ENCODE measurements around the gene QSOX2.

QSOX2 gene

DNA sequence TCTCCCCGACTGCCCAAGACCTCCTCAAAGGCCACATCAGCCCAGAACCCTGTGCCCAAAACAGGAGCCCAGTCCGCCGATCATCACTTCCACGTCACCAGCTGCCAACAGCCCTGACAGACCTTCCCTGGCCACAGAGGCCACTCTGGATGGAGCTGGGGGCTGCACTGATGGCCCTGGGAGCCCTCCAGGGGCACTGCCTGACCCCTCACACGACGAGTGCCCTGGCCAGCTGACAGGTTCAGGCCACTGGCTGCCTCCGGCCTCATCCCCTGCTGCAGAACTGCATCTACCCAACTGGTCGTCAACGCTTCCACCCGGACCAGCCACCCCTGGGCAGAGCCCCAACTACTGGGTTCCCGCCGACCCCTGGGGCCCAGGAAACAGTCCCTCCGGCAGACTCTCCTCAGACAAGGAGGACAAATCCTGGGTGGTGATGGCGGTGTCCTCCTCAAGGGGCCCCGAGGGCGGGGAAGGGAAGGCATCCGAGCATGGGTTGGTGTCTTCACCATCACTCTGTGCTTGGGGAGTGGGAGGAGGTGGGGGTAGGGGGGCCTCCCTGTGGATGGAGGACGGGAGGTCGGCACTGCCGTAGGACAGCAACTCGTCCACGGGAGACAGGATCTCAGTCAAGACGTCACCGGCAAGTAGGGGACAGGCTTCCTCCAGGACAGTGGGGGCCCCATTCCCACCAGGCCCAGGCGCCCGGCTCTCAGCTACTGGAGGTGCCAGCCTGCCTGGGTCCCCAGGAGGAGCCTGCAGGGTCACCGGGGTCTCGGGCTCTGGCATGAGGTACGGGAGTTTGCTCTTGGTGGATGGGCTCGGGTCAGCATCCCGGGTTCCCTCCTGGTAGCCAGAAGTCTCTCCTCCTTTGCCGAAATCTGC, 7.9 kb upstream of the QSOX2 start:
- Mint-ChIP-seq H3K4me1 (ENCODE audit: low read depth) (no peaks in the 10 kb centered on the region), H3K27me3 (no peaks in the 10 kb centered on the region), H3K9me3 (no peaks in the 10 kb centered on the region), H3K27ac (no peak overlapping the region), H3K4me3 (no peak overlapping the region), H3K36me3 (ENCODE audit: low read depth) (no peaks in the 10 kb centered on the region)
- DNase-seq, result no peak

- Mint-ChIP-seq H3K4me1 (ENCODE audit: low read depth) (no peaks in the 10 kb centered on the region), H3K9me3 (no peaks in the 10 kb centered on the region), H3K4me3 (no peak overlapping the region), H3K27me3 (no peaks in the 10 kb centered on the region), H3K36me3 (ENCODE audit: low read depth) (no peaks in the 10 kb centered on the region), H3K27ac (no peak overlapping the region)
- DNase-seq, result no peak
Observed at GRCh38 chr9:136252846-136253245, 7.2 kb upstream of the QSOX2 start.

DNA sequence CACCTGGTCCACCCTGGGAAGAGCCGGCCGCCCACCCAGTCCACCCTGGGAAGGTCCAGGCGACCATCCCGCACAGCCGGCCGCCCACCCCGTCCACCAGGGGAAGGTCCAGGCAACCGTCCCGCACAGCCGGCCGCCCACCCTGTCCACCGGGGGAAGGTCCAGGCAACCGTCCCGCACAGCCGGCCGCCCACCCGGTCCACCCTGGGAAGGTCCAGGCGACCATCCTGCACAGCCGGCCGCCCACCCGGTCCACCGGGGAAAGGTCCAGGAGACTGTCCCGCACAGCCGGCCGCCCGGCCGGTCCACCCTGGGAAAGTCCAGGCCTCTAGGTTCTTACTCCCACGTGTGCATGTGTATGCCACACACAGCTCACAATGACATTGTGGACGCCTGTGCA, 6.7 kb upstream of the QSOX2 start:
- H3K27ac Mint-ChIP-seq, result no peak overlapping the region
- no peak for DNase-seq
- no peak overlapping the region for H3K4me3 Mint-ChIP-seq
- no peaks in the 10 kb centered on the region for H3K36me3 Mint-ChIP-seq (ENCODE audit: low read depth)
- H3K4me1 Mint-ChIP-seq (ENCODE audit: low read depth), result no peaks in the 10 kb centered on the region
- H3K27me3 Mint-ChIP-seq, result no peaks in the 10 kb centered on the region
- no peaks in the 10 kb centered on the region for H3K9me3 Mint-ChIP-seq

DNA sequence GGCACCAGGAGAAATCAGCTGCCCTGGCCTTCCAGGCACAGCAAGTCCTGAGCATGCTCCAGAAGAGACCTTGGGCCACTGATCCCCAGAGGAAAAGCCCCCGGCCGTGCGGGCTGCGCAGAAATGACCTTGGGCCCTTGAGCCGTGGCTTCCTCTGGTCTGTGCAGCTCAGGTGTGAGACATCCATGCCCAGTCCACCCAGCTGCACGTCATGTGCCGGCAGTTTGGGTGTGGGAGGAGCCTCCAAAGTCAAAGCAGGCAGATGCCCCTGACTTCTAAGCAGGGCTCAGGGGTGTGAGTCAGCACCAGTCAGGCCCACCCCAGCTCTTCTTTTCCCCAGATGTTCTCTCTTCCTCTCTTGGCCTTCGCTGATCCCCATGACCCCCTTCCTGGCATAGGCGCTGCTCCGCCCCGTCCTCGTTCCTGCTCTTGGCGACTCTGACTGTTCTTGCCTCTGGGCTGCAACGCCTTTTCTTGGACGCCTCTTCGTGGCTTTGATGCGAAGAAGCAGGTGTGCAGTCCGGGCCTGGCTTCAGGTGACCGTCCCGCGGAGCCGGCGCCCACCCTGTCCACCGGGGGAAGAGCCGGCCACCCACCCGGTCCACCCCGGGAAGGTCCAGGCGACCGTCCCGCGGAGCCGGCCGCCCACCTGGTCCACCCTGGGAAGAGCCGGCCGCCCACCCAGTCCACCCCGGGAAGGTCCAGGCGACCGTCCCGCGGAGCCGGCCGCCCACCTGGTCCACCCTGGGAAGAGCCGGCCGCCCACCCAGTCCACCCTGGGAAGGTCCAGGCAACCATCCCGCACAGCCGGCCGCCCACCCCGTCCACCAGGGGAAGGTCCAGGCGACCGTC, 5.9 kb upstream of the QSOX2 start:
- Mint-ChIP-seq H3K4me1 (ENCODE audit: low read depth) (no peaks in the 10 kb centered on the region), H3K27ac (no peak overlapping the region), H3K36me3 (ENCODE audit: low read depth) (no peaks in the 10 kb centered on the region), H3K9me3 (no peaks in the 10 kb centered on the region), H3K27me3 (no peaks in the 10 kb centered on the region), H3K4me3 (no peak overlapping the region)
- DNase-seq, result no peak

DNA sequence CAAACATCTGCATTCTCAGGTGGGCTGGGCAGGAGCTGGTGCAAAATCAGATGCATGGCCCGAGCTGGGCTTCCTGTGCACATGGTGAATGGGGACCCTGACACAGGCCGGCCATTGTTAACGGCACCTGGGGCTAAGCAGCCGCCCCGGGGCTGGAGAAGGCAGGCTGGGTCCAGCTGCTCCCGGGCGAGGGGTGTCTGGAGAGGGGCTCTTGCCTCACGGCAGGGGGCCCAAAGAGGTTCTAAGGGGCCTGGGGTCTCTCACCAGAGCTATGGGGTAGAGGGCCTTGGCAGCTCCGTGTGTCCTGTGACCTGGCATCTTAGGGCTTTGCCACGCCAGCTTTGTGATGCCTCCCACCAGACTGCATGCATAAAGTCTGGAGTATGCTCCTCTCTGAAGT, 5.1 kb upstream of the QSOX2 start:
- Mint-ChIP-seq H3K4me1 (ENCODE audit: low read depth) (peaks cover 5% of the 10 kb centered on the region), H3K4me3 (no peak overlapping the region)

DNA sequence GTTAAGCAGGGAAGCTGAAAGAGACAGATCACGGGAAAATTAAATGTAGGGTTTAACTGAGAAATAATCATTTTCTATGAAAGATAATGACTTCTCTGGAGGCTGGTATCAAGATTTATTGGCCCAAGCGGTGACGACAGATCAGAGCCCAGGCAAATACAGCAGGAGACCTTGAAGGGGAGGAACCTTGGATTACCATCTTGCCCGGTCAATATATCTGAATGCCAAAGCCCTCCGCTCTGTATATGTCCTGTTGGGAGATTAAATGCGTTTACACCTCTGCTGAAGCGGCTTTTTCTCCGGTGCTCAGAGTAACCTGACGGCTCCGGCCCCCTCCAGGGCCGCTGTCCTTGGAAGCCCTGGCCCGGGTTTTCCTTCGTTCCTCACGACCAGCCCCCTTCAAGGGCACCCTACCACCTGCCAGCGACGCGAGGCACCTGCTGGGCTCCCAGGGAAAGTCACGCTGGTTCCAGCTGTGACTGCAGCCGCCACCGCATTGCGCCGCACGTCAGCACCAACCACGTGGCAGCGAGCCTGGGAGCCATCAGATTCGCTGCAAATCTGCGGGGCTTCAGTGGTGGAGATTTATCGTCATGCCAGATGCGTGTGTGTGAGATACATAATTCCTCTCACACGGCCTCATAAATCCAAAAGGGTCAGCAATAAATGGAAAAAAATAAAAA, 4.4 kb upstream of the QSOX2 start:
- H3K36me3 Mint-ChIP-seq (ENCODE audit: low read depth), result peaks cover 2% of the 10 kb centered on the region
- no peaks in the 10 kb centered on the region for H3K9me3 Mint-ChIP-seq
- DNase-seq, result no peak
- peaks cover 6% of the 10 kb centered on the region for H3K4me1 Mint-ChIP-seq (ENCODE audit: low read depth)
- H3K4me3 Mint-ChIP-seq, result no peak overlapping the region
- no peaks in the 10 kb centered on the region for H3K27me3 Mint-ChIP-seq
- no peak overlapping the region for H3K27ac Mint-ChIP-seq

More for the DNA sequence above, 5.1 kb upstream of the QSOX2 start:
- no peaks in the 10 kb centered on the region for H3K36me3 Mint-ChIP-seq (ENCODE audit: low read depth)
- no peak overlapping the region for H3K27ac Mint-ChIP-seq
- no peaks in the 10 kb centered on the region for H3K27me3 Mint-ChIP-seq
- DNase-seq, result no peak
- no peaks in the 10 kb centered on the region for H3K9me3 Mint-ChIP-seq

GRCh38 chr9:136248951-136249876, 3.6 kb upstream of the QSOX2 start:
- H3K36me3 Mint-ChIP-seq (ENCODE audit: low read depth), result peaks cover 9% of the 10 kb centered on the region
- H3K27me3 Mint-ChIP-seq, result no peaks in the 10 kb centered on the region
- no peak overlapping the region for H3K27ac Mint-ChIP-seq
- peaks cover 14% of the 10 kb centered on the region for H3K4me1 Mint-ChIP-seq (ENCODE audit: low read depth)
- no peaks in the 10 kb centered on the region for H3K9me3 Mint-ChIP-seq
- H3K4me3 Mint-ChIP-seq, result no peak overlapping the region
- no peak for DNase-seq

GRCh38 chr9:136247947-136248637, 2.5 kb upstream of the QSOX2 start:
- H3K27ac Mint-ChIP-seq, result no peak overlapping the region
- no peak overlapping the region for H3K4me3 Mint-ChIP-seq
- H3K36me3 Mint-ChIP-seq (ENCODE audit: low read depth), result peaks cover 20% of the 10 kb centered on the region
- no peak for DNase-seq
- no peaks in the 10 kb centered on the region for H3K9me3 Mint-ChIP-seq
- H3K4me1 Mint-ChIP-seq (ENCODE audit: low read depth), result peaks cover 25% of the 10 kb centered on the region
- no peaks in the 10 kb centered on the region for H3K27me3 Mint-ChIP-seq

DNA sequence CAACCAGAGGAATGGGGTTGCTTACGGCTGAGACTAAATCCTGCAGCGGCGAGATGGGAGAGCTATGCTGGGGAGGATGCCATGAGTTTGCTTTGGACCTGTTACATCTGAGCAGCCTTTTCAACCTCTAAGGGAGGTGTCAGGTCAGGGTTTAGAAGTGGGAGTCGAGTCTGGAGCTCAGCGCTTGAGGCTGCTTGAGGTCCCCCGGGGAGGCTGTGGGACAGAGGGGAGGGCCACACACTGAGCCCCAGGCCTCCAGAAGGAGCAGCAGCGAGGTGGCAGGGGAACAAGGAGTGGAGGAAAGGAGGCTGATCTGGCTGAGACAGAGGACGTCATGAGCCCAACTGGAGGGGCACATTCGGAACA, 1.9 kb upstream of the QSOX2 start:
- Mint-ChIP-seq H3K27me3 (no peaks in the 10 kb centered on the region), H3K27ac (no peak overlapping the region), H3K4me3 (no peak overlapping the region), H3K4me1 (ENCODE audit: low read depth) (peaks cover 31% of the 10 kb centered on the region), H3K36me3 (ENCODE audit: low read depth) (peaks cover 24% of the 10 kb centered on the region), H3K9me3 (no peaks in the 10 kb centered on the region)
- no peak for DNase-seq

- Mint-ChIP-seq H3K9me3 (no peaks in the 10 kb centered on the region), H3K27me3 (no peaks in the 10 kb centered on the region), H3K4me3 (no peak overlapping the region), H3K27ac (peak overlapping the region; percentile 41), H3K36me3 (ENCODE audit: low read depth) (peaks cover 28% of the 10 kb centered on the region), H3K4me1 (ENCODE audit: low read depth) (peaks cover 36% of the 10 kb centered on the region)
- DNase-seq, result no peak
Observed at GRCh38 chr9:136246849-136247550, 1.4 kb upstream of the QSOX2 start.

DNA sequence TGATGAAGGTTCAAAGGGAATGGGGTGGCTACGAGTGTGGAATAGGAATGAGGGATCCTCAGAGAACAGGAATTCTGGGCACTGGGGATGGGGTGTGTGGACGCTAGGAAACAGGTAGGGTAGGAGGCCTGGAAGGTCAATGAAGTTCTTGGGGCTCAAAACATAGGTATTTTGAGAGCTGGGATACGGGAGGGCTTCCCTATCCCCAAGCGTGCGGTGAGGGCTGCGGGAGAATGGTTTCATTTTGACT, 718 bp downstream of the QSOX2 start:
- Mint-ChIP-seq H3K4me1 (ENCODE audit: low read depth) (peaks cover 46% of the 10 kb centered on the region), H3K36me3 (ENCODE audit: low read depth) (peaks cover 44% of the 10 kb centered on the region), H3K4me3 (peak overlapping the region; percentile 89), H3K27ac (peak overlapping the region; percentile 95), H3K27me3 (no peaks in the 10 kb centered on the region), H3K9me3 (no peaks in the 10 kb centered on the region)
- no peak for DNase-seq

DNA sequence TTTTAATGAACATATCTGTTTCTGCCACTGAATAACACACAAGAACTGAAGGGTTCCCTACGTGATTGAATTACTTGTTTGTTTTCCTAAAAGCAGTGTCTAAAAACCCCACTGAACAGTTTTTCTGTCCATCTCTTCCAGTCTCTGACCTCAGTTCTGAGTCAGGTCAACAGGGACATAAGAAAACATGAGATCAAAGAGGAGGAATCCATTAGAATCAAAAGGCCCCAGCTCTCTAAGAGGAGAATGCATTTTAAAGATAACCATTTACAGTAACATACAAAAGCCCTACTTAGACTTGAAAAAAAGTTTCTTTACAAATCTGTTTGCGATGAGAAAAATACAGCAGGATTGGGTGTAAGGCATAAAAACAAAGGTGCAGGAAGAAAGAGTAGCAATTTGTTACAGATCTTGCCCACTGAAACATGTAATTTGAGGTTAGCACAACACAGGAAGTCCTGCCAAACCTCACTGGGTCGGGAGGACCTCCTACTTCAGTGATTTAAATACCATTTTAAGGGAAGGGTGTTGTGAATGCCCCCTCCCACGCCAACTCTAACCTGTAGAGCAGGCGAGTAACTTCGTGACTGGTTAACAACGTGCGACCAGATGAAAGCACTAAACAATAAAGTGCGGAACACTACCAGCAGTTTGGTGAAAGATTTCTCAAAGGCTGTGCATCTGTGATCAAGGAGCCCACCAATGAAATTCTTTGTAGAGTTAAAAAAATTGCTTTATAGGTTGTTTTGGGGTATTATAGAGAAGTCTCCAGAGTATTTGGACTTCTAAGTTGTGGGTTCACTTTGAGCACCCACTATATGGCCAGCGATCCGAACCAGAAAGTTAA, 1.3 kb downstream of the QSOX2 start:
- peak overlapping the region; percentile 89 for H3K4me3 Mint-ChIP-seq
- no peaks in the 10 kb centered on the region for H3K9me3 Mint-ChIP-seq
- H3K27ac Mint-ChIP-seq, result peak overlapping the region; percentile 95
- peaks cover 50% of the 10 kb centered on the region for H3K4me1 Mint-ChIP-seq (ENCODE audit: low read depth)
- H3K36me3 Mint-ChIP-seq (ENCODE audit: low read depth), result peaks cover 48% of the 10 kb centered on the region
- no peaks in the 10 kb centered on the region for H3K27me3 Mint-ChIP-seq
- peak; percentile 61 for DNase-seq
